Osteoblast (primary cell): ENCODE data around the gene DACT3. TPM values are rescaled to one million over a fixed set of nuclear protein-coding genes. Genes with fewer than 3 reads are reported as not detected.

Source experiments
- DNase-seq: peaks from one replicate; pipeline ENCODE4 v3.0.0; 2011; ENCODE audit warnings: low spot score, mixed read lengths; ENCODE audit not compliant: insufficient read length; ENCODE audit errors: missing footprints
- H2AFZ ChIP-seq: 2 replicates; pipeline ENCODE4 v1.6.0; 2011; ENCODE audit warnings: mild to moderate bottlenecking, low read length
- H3K27ac ChIP-seq: 2 replicates; pipeline ENCODE4 v1.5.1; 2011; ENCODE audit warnings: mild to moderate bottlenecking, low read depth, low read length, moderate library complexity
- H3K27me3 ChIP-seq: 2 replicates; pipeline ENCODE4 v1.6.0; 2012; ENCODE audit warnings: mild to moderate bottlenecking, control low read depth, inconsistent platforms, low read length, moderate library complexity; ENCODE audit not compliant: insufficient read depth
- H3K36me3 ChIP-seq: 2 replicates; pipeline ENCODE4 v1.5.1; 2011; ENCODE audit warnings: mild to moderate bottlenecking, low read length, control low read depth, moderate library complexity; ENCODE audit not compliant: insufficient read depth
- H3K4me1 ChIP-seq: 2 replicates; pipeline ENCODE4 v1.5.1; 2011; ENCODE audit warnings: mild to moderate bottlenecking, low read length, control low read depth, moderate library complexity; ENCODE audit not compliant: insufficient read depth
- H3K4me2 ChIP-seq: 2 replicates; pipeline ENCODE4 v1.6.0; 2011; ENCODE audit warnings: mild to moderate bottlenecking, low read length; ENCODE audit not compliant: insufficient read depth
- H3K4me3 ChIP-seq: fragments of 200-600 bp; sonication (generic); 3 replicates; pipeline ENCODE4 v1.5.1; 2012; ENCODE audit warnings: mild to moderate bottlenecking, low read length, inconsistent platforms; ENCODE audit not compliant: insufficient read depth
- H3K79me2 ChIP-seq: 2 replicates; pipeline ENCODE4 v1.6.0; 2012; ENCODE audit warnings: mild to moderate bottlenecking, low read length, control low read depth, inconsistent platforms; ENCODE audit not compliant: insufficient read depth
- H3K9me3 ChIP-seq: 2 replicates; pipeline ENCODE4 v1.5.1; 2011; ENCODE audit warnings: low read depth, low read length, control low read depth
- H4K20me1 ChIP-seq: 2 replicates; pipeline ENCODE4 v1.6.0; 2012; ENCODE audit warnings: mild to moderate bottlenecking, low read length, control low read depth; ENCODE audit not compliant: insufficient read depth
- CTCF ChIP-seq: IDR thresholded peaks from 2 replicates; pipeline ENCODE4 v1.5.1; 2011; ENCODE audit warnings: mild to moderate bottlenecking, low read depth, low read length, moderate library complexity; ENCODE audit errors: extremely low read depth
- total RNA-seq: library from RNA; depleted of rRNA; stranded (reverse); fragments of >200 nt; gene quantifications from 2 replicates; pipeline ENCODE4 v1.2.3, GENCODE V29; 2012

DACT3 gene
- total RNA-seq, 1 donor, result 1.8 TPM

- Histone ChIP-seq H2AFZ (no peak overlapping the region), H3K79me2 (peaks cover 14% of the 10 kb centered on the region), H3K36me3 (no peaks in the 10 kb centered on the region), H3K4me3 (no peak overlapping the region), H3K4me2 (no peak overlapping the region), H3K4me1 (peaks cover 42% of the 10 kb centered on the region), H3K27ac (no peak overlapping the region), H3K27me3 (no peaks in the 10 kb centered on the region), H3K9me3 (no peaks in the 10 kb centered on the region), H4K20me1 (no peaks in the 10 kb centered on the region)
- DNase-seq, result no peak
- TF ChIP-seq CTCF, result no peak
These were observed 42.2 kb downstream of the DACT3 start for GRCh38 chr19:46618670-46619231.

GRCh38 chr19:46617601-46618000 is 43.4 kb downstream of the DACT3 start:
- Histone ChIP-seq H3K4me3 (no peak overlapping the region), H2AFZ (no peak overlapping the region), H4K20me1 (peaks cover under 1% of the 10 kb centered on the region), H3K27ac (no peak overlapping the region), H3K79me2 (peaks cover 7% of the 10 kb centered on the region), H3K27me3 (no peaks in the 10 kb centered on the region), H3K36me3 (no peaks in the 10 kb centered on the region), H3K9me3 (no peaks in the 10 kb centered on the region), H3K4me1 (peaks cover 45% of the 10 kb centered on the region), H3K4me2 (no peak overlapping the region)
- no peak for TF ChIP-seq CTCF
- DNase-seq, result no peak

- Histone ChIP-seq H3K27ac (no peak overlapping the region), H3K27me3 (no peaks in the 10 kb centered on the region), H3K4me3 (no peak overlapping the region), H3K4me1 (peaks cover 41% of the 10 kb centered on the region), H3K4me2 (peak overlapping the region; percentile 1), H4K20me1 (peaks cover 5% of the 10 kb centered on the region), H3K79me2 (no peaks in the 10 kb centered on the region), H3K9me3 (no peaks in the 10 kb centered on the region), H3K36me3 (no peaks in the 10 kb centered on the region), H2AFZ (no peak overlapping the region)
- DNase-seq, result peak; percentile 75
- TF ChIP-seq CTCF, result peak; percentile 34
These were observed 44.2 kb downstream of the DACT3 start for GRCh38 chr19:46616631-46617322.

GRCh38 chr19:46615966-46616365 is 45.0 kb downstream of the DACT3 start:
- H3K79me2 ChIP-seq, result no peaks in the 10 kb centered on the region
- no peak overlapping the region for H2AFZ ChIP-seq
- H3K27ac ChIP-seq, result no peak overlapping the region
- DNase-seq, result no peak
- H3K27me3 ChIP-seq, result no peaks in the 10 kb centered on the region
- peaks cover 41% of the 10 kb centered on the region for H3K4me1 ChIP-seq
- H3K9me3 ChIP-seq, result no peaks in the 10 kb centered on the region
- no peak overlapping the region for H3K4me2 ChIP-seq
- TF ChIP-seq CTCF, result no peak
- H3K4me3 ChIP-seq, result no peak overlapping the region
- no peaks in the 10 kb centered on the region for H3K36me3 ChIP-seq
- peaks cover 12% of the 10 kb centered on the region for H4K20me1 ChIP-seq
